GM08714 (cell line): ENCODE measurements around the gene PRAMEF13.
"Not testable (repeated sequence)": the region's sequence is repeated elsewhere in the genome, so short reads cannot be mapped to it uniquely, and the experiment has no call there.

ENCODE experiments used
- H3K4me3 ChIP-seq: fragments of 200-500 bp; sonication (Bioruptor generic); 2 replicates; pipeline ENCODE4 v1.5.1; 2014; ENCODE audit warnings: mild to moderate bottlenecking, low read length, inconsistent platforms
- ZNF274 ChIP-seq: IDR thresholded peaks from 2 replicates; pipeline ENCODE4 v1.6.1; 2012; ENCODE audit warnings: mild to moderate bottlenecking, low read depth, low read length

The PRAMEF13 gene

DNA sequence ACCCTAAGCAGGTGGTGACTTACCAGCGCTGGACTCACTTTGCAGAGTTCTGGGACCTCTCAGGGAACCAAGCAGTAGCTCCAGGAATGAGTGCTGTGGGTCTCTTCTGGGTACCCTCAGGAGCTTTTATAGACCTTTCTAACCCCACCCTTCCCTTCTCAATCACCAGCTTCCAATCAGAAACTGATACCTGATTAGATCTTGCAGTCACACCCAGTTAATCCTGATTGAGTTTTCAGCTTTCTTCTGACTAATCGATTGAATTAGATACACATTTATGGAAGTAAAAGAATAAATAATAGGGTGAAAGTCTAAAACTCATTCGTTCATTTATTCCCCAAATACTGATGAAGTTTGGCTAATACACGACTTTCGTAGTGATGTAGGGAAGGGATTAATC is at the start of gene PRAMEF13:
PRAMEF13 (minus strand) TSS at position 101 of the 400 bp plus-strand sequence. CDS start 1,820 bp downstream, outside the sequence.
- not testable (repeated sequence) for H3K4me3 ChIP-seq

DNA sequence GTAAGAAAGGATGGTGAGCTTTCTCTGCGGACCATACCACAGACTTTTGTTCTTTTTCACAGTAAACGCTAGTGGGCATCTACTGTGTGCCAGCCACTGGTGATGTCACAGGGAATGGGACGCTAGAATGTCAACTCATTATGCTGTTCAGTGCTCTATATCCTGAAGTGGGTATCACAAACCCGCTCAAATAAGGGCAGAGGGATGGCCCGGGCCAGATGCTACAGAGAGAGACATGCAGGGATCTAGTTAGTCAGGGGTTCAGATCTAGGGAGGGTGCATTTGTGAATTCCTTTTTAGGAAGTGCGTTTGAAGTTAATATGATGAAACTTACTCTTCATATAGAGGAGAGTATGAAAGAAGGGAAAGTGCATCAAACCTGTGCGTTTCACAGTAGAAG is 45.9 kb upstream of the PRAMEF13 start:
- not testable (repeated sequence) for H3K4me3 ChIP-seq

DNA sequence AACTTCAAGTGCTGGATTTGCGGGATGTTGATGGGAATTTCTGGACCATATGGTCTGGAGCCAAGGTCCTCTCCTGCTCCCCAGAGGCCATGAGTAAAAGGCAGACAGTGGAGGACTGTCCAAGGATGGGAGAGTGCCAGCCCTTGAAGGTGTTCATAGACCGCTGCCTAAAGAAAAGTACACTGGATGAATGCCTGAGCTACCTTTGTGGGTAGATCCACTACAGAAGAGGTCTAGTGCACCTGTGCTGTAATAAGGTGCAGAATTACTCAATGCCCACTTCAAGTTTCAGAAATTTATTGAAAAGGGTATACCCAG is 45.3 kb upstream of the PRAMEF13 start:
- not testable (repeated sequence) for H3K4me3 ChIP-seq

DNA sequence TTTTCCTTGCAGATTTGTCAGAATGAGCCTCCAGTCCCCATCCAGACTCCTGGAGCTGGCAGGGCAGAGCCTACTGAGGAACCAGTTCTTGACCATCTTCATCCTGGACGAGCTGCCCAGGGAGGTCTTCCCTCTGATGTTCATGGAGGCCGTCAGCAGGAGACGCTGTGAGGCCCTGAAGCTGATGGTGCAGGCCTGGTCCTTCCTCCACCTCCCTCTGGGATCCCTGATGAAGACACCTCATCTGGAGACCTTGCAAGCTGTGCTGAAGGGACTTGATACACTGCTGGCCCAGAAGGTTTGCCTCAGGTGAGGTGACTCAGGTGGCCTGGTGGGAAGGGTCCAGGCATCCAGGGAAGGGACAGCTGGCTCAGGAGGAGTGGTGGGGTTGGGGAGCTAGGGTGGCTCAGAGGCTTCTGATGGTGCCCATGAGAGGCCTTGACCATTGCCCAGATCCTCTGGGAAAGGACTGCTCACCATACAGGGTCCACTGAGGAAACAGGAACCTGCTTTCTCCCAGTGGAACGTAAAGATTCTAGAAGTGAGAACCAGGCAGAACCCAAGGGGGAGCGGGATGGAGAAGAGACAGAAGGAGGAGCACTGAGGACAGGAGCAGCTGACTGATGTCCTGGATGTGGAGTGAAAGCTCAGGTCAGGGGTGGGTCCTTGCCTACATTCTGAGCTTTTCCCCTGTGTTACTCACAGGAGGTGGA is 44.8 kb upstream of the PRAMEF13 start:
- not testable (repeated sequence) for H3K4me3 ChIP-seq

GRCh38 chr1:13243536-13244263 is 42.5 kb upstream of the PRAMEF13 start:
- H3K4me3 ChIP-seq, result not testable (repeated sequence)

- H3K4me3 ChIP-seq, result not testable (repeated sequence)
These were observed 38.4 kb upstream of the PRAMEF13 start for GRCh38 chr1:13239633-13240032.

DNA sequence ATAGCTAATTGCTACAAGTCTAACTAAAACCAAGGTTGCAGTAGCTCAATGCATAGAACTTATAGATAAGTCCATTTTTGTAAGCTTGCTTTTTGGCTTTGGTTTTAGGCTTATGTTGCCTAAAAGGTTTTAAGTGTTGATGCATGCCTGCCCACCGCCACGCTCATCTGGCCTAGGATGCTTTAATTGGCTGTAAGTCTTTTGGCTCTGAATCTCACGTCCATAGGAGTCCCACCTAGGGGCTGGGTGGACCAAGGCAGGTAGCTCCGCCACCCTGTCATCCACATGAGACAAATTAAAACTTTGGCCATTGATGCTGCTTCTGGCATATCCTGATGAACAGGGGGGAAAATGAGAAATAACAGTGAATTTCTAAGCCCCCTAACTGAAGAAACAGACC is 36.4 kb upstream of the PRAMEF13 start:
- not testable (repeated sequence) for H3K4me3 ChIP-seq

DNA sequence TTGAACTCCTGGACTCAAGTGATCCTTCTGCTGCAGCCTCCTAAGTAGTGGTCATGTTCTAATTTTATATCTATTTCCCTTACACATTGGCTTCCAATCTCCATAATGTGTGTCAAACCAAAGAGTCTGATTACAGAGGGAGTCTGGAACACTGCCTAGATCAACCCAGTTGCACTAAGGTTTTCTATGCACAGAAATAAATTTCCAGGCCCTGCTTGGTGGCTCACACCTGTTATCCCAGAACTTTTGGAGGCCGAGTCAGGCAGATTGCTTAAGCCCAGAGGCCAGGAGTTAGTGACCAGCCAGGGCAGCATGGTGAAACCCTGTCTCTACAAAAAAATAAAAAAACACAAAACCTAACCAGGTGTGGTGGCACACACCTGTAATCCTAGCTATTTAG is 32.8 kb upstream of the PRAMEF13 start:
- not testable (repeated sequence) for H3K4me3 ChIP-seq

GRCh38 chr1:13232056-13232455 is 30.8 kb upstream of the PRAMEF13 start:
- not testable (repeated sequence) for H3K4me3 ChIP-seq

GRCh38 chr1:13231061-13231750 is 30.0 kb upstream of the PRAMEF13 start:
- H3K4me3 ChIP-seq, result not testable (repeated sequence)

- H3K4me3 ChIP-seq, result not testable (repeated sequence)
These were observed 29.4 kb upstream of the PRAMEF13 start for GRCh38 chr1:13230601-13231000.

DNA sequence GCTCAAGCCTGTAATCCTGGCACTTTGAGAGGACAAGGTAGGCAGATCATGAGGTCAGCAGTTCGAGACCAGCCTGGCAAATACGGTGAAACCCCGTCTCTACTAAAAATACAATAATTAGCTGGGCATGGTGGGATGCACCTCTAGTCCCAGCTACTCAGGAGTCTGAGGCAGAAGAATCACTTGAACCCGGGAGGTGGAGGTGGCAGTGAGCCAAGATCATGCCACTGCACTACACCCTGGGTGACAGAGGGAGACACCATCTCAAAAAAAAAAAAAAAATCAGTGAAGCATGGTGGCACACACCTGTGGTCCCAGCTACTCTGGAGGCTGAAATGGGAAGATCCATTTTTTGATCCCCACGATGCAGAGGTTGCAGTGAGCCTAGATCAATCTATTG is 28.9 kb upstream of the PRAMEF13 start:
- not testable (repeated sequence) for H3K4me3 ChIP-seq

- no peak for TF ChIP-seq ZNF274
- H3K4me3 ChIP-seq, result no peak overlapping the region
These were observed 27.2 kb upstream of the PRAMEF13 start for GRCh38 chr1:13228343-13228781.

GRCh38 chr1:13227271-13228055 is 26.3 kb upstream of the PRAMEF13 start:
- H3K4me3 ChIP-seq, result not testable (repeated sequence)

DNA sequence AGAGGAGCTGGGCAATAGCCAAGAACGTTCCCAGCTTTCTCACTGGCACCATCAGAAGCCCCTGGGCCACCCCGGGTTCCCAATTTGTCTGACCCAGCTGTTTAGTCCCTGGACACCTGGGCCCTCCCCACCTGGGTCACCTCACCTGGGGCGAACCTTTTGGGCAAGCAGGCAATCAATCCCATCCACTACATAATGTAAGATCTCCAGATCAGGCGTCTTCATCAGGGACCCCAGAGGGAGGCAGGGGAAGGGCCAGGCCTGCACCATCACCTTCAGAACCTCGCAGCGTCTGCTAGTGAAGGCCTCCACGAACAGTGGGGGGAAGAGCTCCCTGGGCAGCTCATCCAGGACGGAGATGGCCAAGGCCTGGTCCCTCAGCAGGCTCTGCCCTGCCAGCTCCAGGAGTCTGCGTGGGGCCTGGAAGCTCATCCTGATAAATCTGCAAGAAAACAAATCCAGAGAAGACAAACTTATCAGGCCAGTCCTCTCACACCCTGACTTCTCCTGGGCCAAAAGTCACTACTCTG is 24.5 kb upstream of the PRAMEF13 start, which contains the start of gene PRAMEF18:
PRAMEF18 (minus strand) TSS at position 480 of the 530 bp plus-strand sequence; CDS start at position 432, 48 bp downstream.
- not testable (repeated sequence) for H3K4me3 ChIP-seq
